GM12864 (cell line): ENCODE measurements around the gene CDX2.
A peak's percentile ranks its signal among the peaks of the same experiment; 100 is the strongest.
"Not testable (repeated sequence)": the region's sequence is repeated elsewhere in the genome, so short reads cannot be mapped to it uniquely, and the experiment has no call there.

ENCODE experiments used
- DNase-seq: peaks from one replicate; pipeline ENCODE4 v3.0.0-alpha.2; 2011; ENCODE audit warnings: low read depth
- H3K4me3 ChIP-seq: 2 replicates; pipeline ENCODE4 v1.5.1; 2011; ENCODE audit warnings: mild to moderate bottlenecking, low read depth, low read length, control low read depth
- TF ChIP-seq, protein P1 (sequence below): IDR thresholded peaks from 2 replicates; pipeline ENCODE4 v1.5.1; 2011; ENCODE audit warnings: low read depth, mild to moderate bottlenecking, moderate library complexity, low read length, control low read depth, inconsistent platforms; ENCODE audit errors: missing control alignments

CDX2 gene, protein sequence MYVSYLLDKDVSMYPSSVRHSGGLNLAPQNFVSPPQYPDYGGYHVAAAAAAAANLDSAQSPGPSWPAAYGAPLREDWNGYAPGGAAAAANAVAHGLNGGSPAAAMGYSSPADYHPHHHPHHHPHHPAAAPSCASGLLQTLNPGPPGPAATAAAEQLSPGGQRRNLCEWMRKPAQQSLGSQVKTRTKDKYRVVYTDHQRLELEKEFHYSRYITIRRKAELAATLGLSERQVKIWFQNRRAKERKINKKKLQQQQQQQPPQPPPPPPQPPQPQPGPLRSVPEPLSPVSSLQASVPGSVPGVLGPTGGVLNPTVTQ

DNA sequence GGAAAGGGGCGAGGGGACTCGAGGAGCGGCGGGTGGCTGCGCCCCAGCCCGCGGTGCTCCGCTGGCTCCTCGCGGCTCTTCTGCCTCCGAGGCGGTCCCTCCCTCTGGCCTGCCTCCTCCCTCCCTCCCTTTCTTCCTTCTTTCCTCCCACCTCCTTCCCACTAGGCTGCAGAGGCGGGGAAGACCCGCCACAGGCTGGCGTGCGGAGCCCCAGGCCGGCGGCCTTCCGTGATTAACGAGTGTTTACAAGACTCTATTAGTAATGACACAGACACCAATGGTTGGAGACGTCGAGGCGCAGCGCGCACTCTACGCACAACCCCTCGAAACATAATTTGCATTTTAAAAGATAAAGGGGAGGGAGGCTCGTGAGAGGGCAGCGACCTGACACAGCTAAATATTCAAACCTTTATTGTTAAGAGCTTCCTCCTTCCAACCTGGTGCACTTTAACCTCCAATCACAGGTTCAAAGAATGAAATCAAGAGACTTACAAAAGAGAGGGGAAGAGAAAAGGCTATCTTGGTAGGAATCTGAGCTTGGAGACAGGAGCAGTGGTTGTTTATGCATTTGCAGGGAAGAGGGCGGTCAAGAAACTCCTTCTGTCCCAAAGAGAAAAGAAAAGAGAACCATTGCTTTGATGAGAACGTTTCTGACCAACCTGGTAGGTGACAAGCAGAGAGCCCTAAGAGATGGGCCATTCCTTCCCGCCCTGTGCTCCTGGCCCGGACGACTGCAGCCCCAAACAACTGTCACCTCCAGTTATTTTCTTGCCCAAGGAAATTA is at the start of gene CDX2:
CDX2 (minus strand) TSS at position 234 of the 784 bp plus-strand sequence. CDS start 309 bp downstream, outside the sequence.
- TF ChIP-seq, protein P1, sequence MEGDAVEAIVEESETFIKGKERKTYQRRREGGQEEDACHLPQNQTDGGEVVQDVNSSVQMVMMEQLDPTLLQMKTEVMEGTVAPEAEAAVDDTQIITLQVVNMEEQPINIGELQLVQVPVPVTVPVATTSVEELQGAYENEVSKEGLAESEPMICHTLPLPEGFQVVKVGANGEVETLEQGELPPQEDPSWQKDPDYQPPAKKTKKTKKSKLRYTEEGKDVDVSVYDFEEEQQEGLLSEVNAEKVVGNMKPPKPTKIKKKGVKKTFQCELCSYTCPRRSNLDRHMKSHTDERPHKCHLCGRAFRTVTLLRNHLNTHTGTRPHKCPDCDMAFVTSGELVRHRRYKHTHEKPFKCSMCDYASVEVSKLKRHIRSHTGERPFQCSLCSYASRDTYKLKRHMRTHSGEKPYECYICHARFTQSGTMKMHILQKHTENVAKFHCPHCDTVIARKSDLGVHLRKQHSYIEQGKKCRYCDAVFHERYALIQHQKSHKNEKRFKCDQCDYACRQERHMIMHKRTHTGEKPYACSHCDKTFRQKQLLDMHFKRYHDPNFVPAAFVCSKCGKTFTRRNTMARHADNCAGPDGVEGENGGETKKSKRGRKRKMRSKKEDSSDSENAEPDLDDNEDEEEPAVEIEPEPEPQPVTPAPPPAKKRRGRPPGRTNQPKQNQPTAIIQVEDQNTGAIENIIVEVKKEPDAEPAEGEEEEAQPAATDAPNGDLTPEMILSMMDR = no peak
- H3K4me3 ChIP-seq = no peak within 1 kb of the TSS
- DNase-seq = no peak

DNA sequence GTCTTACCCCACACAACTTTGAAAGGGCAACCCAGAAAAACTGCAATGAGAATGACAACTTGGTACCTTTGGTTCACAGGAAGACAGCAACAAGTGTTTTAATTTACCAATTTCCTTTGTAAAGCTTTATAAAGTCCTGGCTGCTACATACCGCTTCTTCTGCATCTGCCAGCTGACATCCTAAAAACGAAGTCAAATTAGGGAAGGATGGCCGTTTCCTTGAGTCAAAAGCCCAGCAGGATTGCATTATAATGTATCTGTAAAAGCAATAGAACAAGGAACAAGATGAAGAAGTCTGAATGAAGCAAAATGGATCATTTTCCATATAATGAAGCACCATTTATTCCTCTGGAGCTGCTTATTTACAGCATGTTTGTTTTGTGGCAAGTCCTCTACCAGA is 45.2 kb upstream of the CDX2 start:
- TF ChIP-seq, protein P1 = no peak
- no peak for DNase-seq
- H3K4me3 ChIP-seq = no peak overlapping the region

GRCh38 chr13:28013482-28013881 is 44.4 kb upstream of the CDX2 start:
- TF ChIP-seq, protein P1 = no peak
- no peak overlapping the region for H3K4me3 ChIP-seq
- DNase-seq = no peak

DNA sequence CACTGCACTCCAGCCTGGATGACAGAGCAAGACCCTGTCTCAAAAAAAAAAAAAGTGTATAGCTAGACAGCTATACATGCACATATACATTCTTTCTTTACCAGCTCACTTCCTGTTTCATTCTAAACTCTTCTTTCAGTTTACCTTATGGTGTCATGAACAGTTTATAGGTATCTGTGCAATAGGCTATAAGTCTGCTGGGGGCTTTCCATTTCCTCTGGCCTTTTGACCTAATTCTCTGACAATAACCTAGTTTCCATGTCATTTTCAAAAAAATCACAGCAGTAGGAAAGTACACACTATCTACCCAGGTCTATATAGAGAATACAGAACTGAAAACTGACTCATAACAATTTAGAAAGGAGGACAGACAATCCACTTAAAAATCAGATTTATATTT is 43.8 kb upstream of the CDX2 start:
- H3K4me3 ChIP-seq = no peak overlapping the region
- DNase-seq = peak; percentile 69
- TF ChIP-seq, protein P1 = no peak

- no peak overlapping the region for H3K4me3 ChIP-seq
- TF ChIP-seq, protein P1 = no peak
- no peak for DNase-seq
Observed at GRCh38 chr13:28012383-28012782, 43.3 kb upstream of the CDX2 start.

GRCh38 chr13:28010046-28010445 is 40.9 kb upstream of the CDX2 start:
- no peak overlapping the region for H3K4me3 ChIP-seq
- TF ChIP-seq, protein P1 = no peak
- DNase-seq = no peak

- H3K4me3 ChIP-seq, DNase-seq: not testable (repeated sequence)
Observed at GRCh38 chr13:28005016-28005415, 35.9 kb upstream of the CDX2 start.
